Measurements from ENCODE around the gene FAM227B. TPM values are rescaled to one million over a fixed set of nuclear protein-coding genes. Genes with fewer than 3 reads are reported as not detected.
"Not testable (repeated sequence)": the region's sequence is repeated elsewhere in the genome, so short reads cannot be mapped to it uniquely, and the experiment has no call there.

FAM227B gene
- total and polyA plus RNA-seq, 3 donors from 2014 or later: 19.0 to 36.4 (median 28.3) TPM

DNA sequence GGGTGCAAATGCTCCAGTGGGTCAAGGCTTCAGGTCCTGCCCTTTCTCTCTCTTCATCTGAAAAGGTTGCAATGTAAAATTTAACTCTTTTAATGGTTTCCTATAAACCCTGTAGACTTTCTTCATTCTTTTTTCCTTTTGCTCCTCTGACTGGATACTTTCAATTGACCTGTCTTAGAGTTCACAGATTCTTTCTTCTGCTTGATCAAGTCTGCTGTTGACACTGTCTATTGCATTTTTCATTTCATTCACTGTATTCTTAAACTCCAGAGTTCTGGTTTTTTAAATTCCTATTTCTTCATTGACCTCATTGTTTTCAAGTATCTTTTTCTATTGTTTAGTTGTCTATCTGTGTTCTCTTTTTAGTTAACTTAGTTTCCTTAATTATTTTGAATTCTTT is 82.1 kb downstream of the FAM227B start:
- H3K27me3 ChIP-seq: no peaks in the 10 kb centered on the region
- DNase-seq: no peak
- TF ChIP-seq POLR2A (IDR thresholded peaks at IDR 0.05): no peak
- TF ChIP-seq, protein P1, sequence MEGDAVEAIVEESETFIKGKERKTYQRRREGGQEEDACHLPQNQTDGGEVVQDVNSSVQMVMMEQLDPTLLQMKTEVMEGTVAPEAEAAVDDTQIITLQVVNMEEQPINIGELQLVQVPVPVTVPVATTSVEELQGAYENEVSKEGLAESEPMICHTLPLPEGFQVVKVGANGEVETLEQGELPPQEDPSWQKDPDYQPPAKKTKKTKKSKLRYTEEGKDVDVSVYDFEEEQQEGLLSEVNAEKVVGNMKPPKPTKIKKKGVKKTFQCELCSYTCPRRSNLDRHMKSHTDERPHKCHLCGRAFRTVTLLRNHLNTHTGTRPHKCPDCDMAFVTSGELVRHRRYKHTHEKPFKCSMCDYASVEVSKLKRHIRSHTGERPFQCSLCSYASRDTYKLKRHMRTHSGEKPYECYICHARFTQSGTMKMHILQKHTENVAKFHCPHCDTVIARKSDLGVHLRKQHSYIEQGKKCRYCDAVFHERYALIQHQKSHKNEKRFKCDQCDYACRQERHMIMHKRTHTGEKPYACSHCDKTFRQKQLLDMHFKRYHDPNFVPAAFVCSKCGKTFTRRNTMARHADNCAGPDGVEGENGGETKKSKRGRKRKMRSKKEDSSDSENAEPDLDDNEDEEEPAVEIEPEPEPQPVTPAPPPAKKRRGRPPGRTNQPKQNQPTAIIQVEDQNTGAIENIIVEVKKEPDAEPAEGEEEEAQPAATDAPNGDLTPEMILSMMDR (IDR thresholded peaks at IDR 0.05): no peak
- no peak overlapping the region for H3K27ac ChIP-seq
- H3K4me1 ChIP-seq: no peaks in the 10 kb centered on the region
- H3K9me3 ChIP-seq: no peaks in the 10 kb centered on the region
- no peaks in the 10 kb centered on the region for H3K36me3 ChIP-seq (ENCODE audit: low read depth, missing control alignments)
- intact Hi-C loops (cut with DNase I; ENCODE audit: low total_unique reads): no loop called here
- H3K4me3 ChIP-seq: no peak overlapping the region

DNA sequence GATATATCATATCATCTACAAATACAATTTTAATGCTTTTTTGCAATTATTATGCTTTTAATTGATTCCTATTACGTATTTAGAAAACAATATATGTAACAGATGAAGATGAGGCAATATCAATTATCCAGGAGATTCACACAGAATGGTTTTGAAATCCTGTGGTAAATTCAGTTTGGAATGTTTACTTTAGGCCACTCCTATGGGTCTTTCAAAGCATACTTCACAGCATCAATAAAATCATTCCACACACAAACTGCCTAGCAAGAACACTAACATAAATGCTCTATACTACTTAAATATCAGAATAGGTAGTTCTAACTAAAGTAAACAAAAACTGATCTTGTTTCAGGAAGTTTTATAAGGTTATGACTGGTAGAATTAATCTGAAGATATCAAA is 90.5 kb downstream of the FAM227B start:
- no peaks in the 10 kb centered on the region for H3K9me3 ChIP-seq
- WGBS, 2 donors: 97 to 98% methylated on average over 1 of the region's 1 CpG
- no peak for DNase-seq
- H3K4me3 ChIP-seq: no peak overlapping the region
- no peaks in the 10 kb centered on the region for H3K27me3 ChIP-seq
- no peak overlapping the region for H3K27ac ChIP-seq
- TF ChIP-seq, protein P1 (IDR thresholded peaks at IDR 0.05): no peak
- TF ChIP-seq POLR2A (IDR thresholded peaks at IDR 0.05): no peak
- H3K36me3 ChIP-seq (ENCODE audit: low read depth, missing control alignments): no peaks in the 10 kb centered on the region
- no peaks in the 10 kb centered on the region for H3K4me1 ChIP-seq
- intact Hi-C loops (cut with DNase I; ENCODE audit: low total_unique reads): no loop called here

DNA sequence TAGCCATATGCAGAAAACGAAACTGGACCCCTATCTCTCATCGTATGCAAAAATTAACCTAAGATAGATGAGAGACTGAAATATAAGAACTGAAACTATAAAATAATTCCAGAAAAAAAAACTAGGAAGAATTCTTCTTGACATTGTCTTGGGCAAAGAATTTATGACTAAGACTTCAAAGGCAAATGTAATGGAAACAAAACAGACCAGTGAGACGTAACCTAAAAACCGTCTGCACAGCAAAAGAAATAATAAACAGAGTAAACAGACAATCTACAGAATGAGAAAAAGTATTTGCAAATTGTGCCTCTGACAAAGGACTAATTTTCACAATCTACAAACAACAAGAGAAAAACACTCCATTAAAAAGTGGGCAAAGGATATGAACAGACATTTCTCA is 92.3 kb downstream of the FAM227B start:
- Histone ChIP-seq H3K27me3 (no peaks in the 10 kb centered on the region), H3K4me3 (no peak overlapping the region), H3K27ac (no peak overlapping the region), H3K36me3 (ENCODE audit: low read depth, missing control alignments) (no peaks in the 10 kb centered on the region), H3K4me1 (no peaks in the 10 kb centered on the region), H3K9me3 (no peaks in the 10 kb centered on the region)
- WGBS, 2 donors: 78 to 79% methylated on average over 4 of the region's 4 CpGs
- intact Hi-C loops (cut with DNase I; ENCODE audit: low total_unique reads): no loop called here
- DNase-seq: no peak
- TF ChIP-seq POLR2A (IDR thresholded peaks at IDR 0.05): no peak
- TF ChIP-seq, protein P1 (IDR thresholded peaks at IDR 0.05): no peak

DNA sequence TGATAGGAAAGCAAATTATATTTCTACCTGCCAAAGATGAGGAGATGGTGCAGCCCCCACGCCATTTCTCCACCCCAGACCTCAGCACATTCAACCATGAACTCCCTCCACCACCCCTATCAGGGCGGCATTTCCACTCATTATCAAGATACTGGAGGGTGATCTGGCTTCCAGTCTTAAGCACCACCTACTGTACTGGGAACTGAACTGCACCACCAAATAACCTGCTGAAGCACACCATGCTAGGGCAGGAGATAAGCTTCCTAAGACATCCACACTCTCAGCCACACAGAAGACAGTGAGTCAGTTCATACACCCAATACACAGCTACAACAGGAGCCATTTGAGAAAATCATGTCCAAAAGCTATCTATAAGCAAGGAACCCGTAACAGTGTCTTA is 98.8 kb downstream of the FAM227B start:
- WGBS, 2 donors: 74 to 90% methylated on average over 3 of the region's 3 CpGs
- Histone ChIP-seq H3K4me1 (no peaks in the 10 kb centered on the region), H3K9me3 (no peaks in the 10 kb centered on the region), H3K27ac (no peak overlapping the region), H3K36me3 (ENCODE audit: low read depth, missing control alignments) (no peaks in the 10 kb centered on the region), H3K27me3 (no peaks in the 10 kb centered on the region), H3K4me3 (no peak overlapping the region)
- intact Hi-C loops (cut with DNase I; ENCODE audit: low total_unique reads): no loop called here
- TF ChIP-seq, protein P1 (IDR thresholded peaks at IDR 0.05): no peak
- TF ChIP-seq POLR2A (IDR thresholded peaks at IDR 0.05): no peak
- DNase-seq: no peak

DNA sequence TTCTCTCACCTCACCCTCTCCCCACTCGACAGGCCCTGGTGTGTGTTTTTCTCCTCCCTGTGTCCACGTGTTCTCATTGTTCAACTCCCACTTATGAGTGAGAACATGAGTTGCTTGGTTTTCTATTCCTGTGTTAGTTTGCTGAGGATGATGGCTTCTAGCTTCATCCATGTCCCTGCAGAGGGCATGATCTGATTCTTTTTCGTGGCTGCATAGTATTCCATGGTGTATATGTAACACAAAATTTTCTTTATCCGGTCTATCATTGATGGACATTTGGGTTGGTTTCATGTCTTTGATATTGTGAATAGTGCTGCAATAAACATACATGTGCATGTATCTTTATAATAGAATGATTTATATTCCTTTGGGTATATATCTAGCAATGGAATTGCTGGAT is 107.9 kb downstream of the FAM227B start:
- WGBS, 2 donors: 83 to 91% methylated on average over 4 of the region's 4 CpGs

More for the DNA sequence above, 107.9 kb downstream of the FAM227B start:
- H3K36me3 ChIP-seq (ENCODE audit: low read depth, missing control alignments); intact Hi-C loops (cut with DNase I; ENCODE audit: low total_unique reads); H3K27ac ChIP-seq; H3K4me1 ChIP-seq; H3K9me3 ChIP-seq; H3K27me3 ChIP-seq; DNase-seq; H3K4me3 ChIP-seq: not testable (repeated sequence)

Measured in testis (tissue), 3 donors.